ENCODE measurements around the gene IL1RL2.

Gene IL1RL2

GRCh38 chr2:102277202-102277700, 90.4 kb downstream of the IL1RL2 start (continued):
- TF ChIP-seq TSHZ2 (CRISPR knock-in tag; IDR thresholded peaks at IDR 0.05), result no peak

- no peak for TF ChIP-seq TOX (CRISPR knock-in tag; IDR thresholded peaks at IDR 0.05; ENCODE audit: borderline replicate concordance)
- no peak for TF ChIP-seq ISL1 (CRISPR knock-in tag; IDR thresholded peaks at IDR 0.05)
- no peak for TF ChIP-seq TCF4 (CRISPR knock-in tag; IDR thresholded peaks at IDR 0.05; ENCODE audit: borderline replicate concordance)
- no peak for TF ChIP-seq BACH2 (CRISPR knock-in tag; IDR thresholded peaks at IDR 0.05; ENCODE audit: borderline replicate concordance)
- ATAC-seq, result no peak
These were observed 92.0 kb downstream of the IL1RL2 start for GRCh38 chr2:102278720-102279390.

GRCh38 chr2:102279391-102279735, 92.5 kb downstream of the IL1RL2 start:
- no peak for ATAC-seq
- TF ChIP-seq ESRRG (CRISPR knock-in tag; IDR thresholded peaks at IDR 0.05) (no peak), SNAI2 (CRISPR knock-in tag; IDR thresholded peaks at IDR 0.05) (no peak), TCF4 (CRISPR knock-in tag; IDR thresholded peaks at IDR 0.05; ENCODE audit: borderline replicate concordance) (no peak)

GRCh38 chr2:102282678-102283091, 95.9 kb downstream of the IL1RL2 start:
- TF ChIP-seq GLIS3 (CRISPR knock-in tag; IDR thresholded peaks at IDR 0.05) (no peak), SNAI2 (CRISPR knock-in tag; IDR thresholded peaks at IDR 0.05) (no peak), TCF4 (CRISPR knock-in tag; IDR thresholded peaks at IDR 0.05; ENCODE audit: borderline replicate concordance) (no peak), TOX (CRISPR knock-in tag; IDR thresholded peaks at IDR 0.05; ENCODE audit: borderline replicate concordance) (no peak), OSR1 (CRISPR knock-in tag; IDR thresholded peaks at IDR 0.05) (no peak), RARB (CRISPR knock-in tag; IDR thresholded peaks at IDR 0.05) (no peak), PPARA (CRISPR knock-in tag; IDR thresholded peaks at IDR 0.05; ENCODE audit: borderline replicate concordance) (no peak), ZNF8 (CRISPR knock-in tag; IDR thresholded peaks at IDR 0.05) (no peak), ESRRG (CRISPR knock-in tag; IDR thresholded peaks at IDR 0.05) (no peak), ZNF565 (CRISPR knock-in tag; conservative IDR thresholded peaks at IDR 0.05; ENCODE audit: low read depth) (no peak), CREB5 (CRISPR knock-in tag; IDR thresholded peaks at IDR 0.05; ENCODE audit: low read depth) (no peak), POU6F1 (CRISPR knock-in tag; IDR thresholded peaks at IDR 0.05; ENCODE audit: borderline replicate concordance, low read depth) (no peak), PATZ1 (CRISPR knock-in tag; IDR thresholded peaks at IDR 0.05; ENCODE audit: borderline replicate concordance) (no peak), ZFP3 (CRISPR knock-in tag; IDR thresholded peaks at IDR 0.05) (no peak), ARNTL (CRISPR knock-in tag; IDR thresholded peaks at IDR 0.05; ENCODE audit: borderline replicate concordance, low read depth) (no peak), BACH2 (CRISPR knock-in tag; IDR thresholded peaks at IDR 0.05; ENCODE audit: borderline replicate concordance) (no peak), ZNF70 (CRISPR knock-in tag; IDR thresholded peaks at IDR 0.05) (no peak), ISL1 (CRISPR knock-in tag; IDR thresholded peaks at IDR 0.05) (no peak)
- ATAC-seq, result no peak

All from SK-N-SH treated with all-trans-retinoic acid at 6 μM for 48 hours (cell line).